22Rv1 (cell line): ENCODE results near the gene PFN2.

Experiments
- CTCF ChIP-seq: fragments of 450-650 bp; IDR thresholded peaks from 2 replicates; pipeline ENCODE4 v1.5.1; 2017; ENCODE audit warnings: mild to moderate bottlenecking
- ZFX ChIP-seq: fragments of 450-650 bp; IDR thresholded peaks from 2 replicates; pipeline ENCODE4 v1.6.1; 2017; ENCODE audit warnings: antibody characterized with exemption, borderline replicate concordance

GRCh38 chr3:149957361-149958125 lies 13.2 kb downstream of the PFN2 start:
- TF ChIP-seq CTCF (no peak), ZFX (no peak)
